ENCODE results near the gene COPB1.

COPB1 gene, protein sequence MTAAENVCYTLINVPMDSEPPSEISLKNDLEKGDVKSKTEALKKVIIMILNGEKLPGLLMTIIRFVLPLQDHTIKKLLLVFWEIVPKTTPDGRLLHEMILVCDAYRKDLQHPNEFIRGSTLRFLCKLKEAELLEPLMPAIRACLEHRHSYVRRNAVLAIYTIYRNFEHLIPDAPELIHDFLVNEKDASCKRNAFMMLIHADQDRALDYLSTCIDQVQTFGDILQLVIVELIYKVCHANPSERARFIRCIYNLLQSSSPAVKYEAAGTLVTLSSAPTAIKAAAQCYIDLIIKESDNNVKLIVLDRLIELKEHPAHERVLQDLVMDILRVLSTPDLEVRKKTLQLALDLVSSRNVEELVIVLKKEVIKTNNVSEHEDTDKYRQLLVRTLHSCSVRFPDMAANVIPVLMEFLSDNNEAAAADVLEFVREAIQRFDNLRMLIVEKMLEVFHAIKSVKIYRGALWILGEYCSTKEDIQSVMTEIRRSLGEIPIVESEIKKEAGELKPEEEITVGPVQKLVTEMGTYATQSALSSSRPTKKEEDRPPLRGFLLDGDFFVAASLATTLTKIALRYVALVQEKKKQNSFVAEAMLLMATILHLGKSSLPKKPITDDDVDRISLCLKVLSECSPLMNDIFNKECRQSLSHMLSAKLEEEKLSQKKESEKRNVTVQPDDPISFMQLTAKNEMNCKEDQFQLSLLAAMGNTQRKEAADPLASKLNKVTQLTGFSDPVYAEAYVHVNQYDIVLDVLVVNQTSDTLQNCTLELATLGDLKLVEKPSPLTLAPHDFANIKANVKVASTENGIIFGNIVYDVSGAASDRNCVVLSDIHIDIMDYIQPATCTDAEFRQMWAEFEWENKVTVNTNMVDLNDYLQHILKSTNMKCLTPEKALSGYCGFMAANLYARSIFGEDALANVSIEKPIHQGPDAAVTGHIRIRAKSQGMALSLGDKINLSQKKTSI

GRCh38 chr11:14499560-14500180, at the start of gene COPB1:
Gene COPB1, minus strand, starts transcription at chr11:14499811. Its CDS starts 883 bp downstream, at chr11:14498928.
- H4K20me1 ChIP-seq (ENCODE audit: low read depth, low read length) = peaks cover 12% of the 10 kb centered on the region
- peaks cover 42% of the 10 kb centered on the region for H3K79me2 ChIP-seq (ENCODE audit: insufficient read depth, low read length)
- H3K36me3 ChIP-seq (ENCODE audit: low read length) = peaks cover 39% of the 10 kb centered on the region
- no peaks in the 10 kb centered on the region for H3K9me3 ChIP-seq (ENCODE audit: insufficient read depth, low read length)
- peak within 1 kb of the TSS; percentile 97 for H2AFZ ChIP-seq (ENCODE audit: low read depth, low read length, severe bottlenecking)
- H3K9me2 ChIP-seq (replicated peaks; ENCODE audit: insufficient read depth, low read length) = no peaks in the 10 kb centered on the region
- no peaks in the 10 kb centered on the region for H3K27me3 ChIP-seq (ENCODE audit: low read length)
- TF ChIP-seq EZH2phosphoT487 (conservative IDR thresholded peaks at IDR 0.05; ENCODE audit: low read length) = no peak
- TF ChIP-seq, protein P1, sequence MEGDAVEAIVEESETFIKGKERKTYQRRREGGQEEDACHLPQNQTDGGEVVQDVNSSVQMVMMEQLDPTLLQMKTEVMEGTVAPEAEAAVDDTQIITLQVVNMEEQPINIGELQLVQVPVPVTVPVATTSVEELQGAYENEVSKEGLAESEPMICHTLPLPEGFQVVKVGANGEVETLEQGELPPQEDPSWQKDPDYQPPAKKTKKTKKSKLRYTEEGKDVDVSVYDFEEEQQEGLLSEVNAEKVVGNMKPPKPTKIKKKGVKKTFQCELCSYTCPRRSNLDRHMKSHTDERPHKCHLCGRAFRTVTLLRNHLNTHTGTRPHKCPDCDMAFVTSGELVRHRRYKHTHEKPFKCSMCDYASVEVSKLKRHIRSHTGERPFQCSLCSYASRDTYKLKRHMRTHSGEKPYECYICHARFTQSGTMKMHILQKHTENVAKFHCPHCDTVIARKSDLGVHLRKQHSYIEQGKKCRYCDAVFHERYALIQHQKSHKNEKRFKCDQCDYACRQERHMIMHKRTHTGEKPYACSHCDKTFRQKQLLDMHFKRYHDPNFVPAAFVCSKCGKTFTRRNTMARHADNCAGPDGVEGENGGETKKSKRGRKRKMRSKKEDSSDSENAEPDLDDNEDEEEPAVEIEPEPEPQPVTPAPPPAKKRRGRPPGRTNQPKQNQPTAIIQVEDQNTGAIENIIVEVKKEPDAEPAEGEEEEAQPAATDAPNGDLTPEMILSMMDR (IDR thresholded peaks at IDR 0.05; ENCODE audit: insufficient read depth, low read length, poor library complexity, severe bottlenecking) = no peak
- H3K4me2 ChIP-seq (ENCODE audit: low read depth, low read length, poor library complexity, severe bottlenecking) = peak within 1 kb of the TSS; percentile 98
- peak within 1 kb of the TSS; percentile 68 for H3K9ac ChIP-seq (ENCODE audit: low read length)
- H3K4me3 ChIP-seq (ENCODE audit: insufficient read depth, low read length, poor library complexity, severe bottlenecking) = peak within 1 kb of the TSS; percentile 78
- peak within 1 kb of the TSS; percentile 68 for H3K27ac ChIP-seq (ENCODE audit: low read depth, low read length)
- peaks cover 35% of the 10 kb centered on the region for H3F3A ChIP-seq (ENCODE audit: insufficient read depth)

- Histone ChIP-seq H3K79me2 (ENCODE audit: insufficient read depth, low read length) (no peaks in the 10 kb centered on the region), H3K4me3 (ENCODE audit: insufficient read depth, low read length, poor library complexity, severe bottlenecking) (no peak overlapping the region), H3K9me2 (replicated peaks; ENCODE audit: insufficient read depth, low read length) (no peaks in the 10 kb centered on the region)
These were observed 47.8 kb upstream of the COPB1 start for GRCh38 chr11:14547440-14547839.

DNA sequence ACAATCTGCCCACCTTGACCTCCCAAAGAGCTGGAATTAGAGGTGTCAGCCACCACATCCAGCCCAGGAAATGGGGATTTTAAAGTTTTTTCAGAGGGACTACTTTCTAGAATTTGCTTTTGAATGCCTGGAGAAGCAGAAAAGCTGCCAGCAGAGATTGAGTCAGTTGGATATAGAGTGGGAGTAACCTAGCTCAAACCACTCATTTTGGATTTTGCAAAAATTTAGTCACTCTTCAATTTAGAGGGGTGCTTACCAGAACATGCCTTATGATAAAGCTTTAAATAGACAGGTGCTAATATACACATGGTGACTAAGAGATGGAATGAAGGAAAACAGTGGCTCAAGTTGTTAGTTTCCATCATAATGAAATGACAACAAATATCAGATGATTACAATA, 47.1 kb upstream of the COPB1 start:
- no peak overlapping the region for H2AFZ ChIP-seq (ENCODE audit: low read depth, low read length, severe bottlenecking)
- no peaks in the 10 kb centered on the region for H3K36me3 ChIP-seq (ENCODE audit: low read length)
- TF ChIP-seq EZH2phosphoT487 (conservative IDR thresholded peaks at IDR 0.05; ENCODE audit: low read length) = no peak
- TF ChIP-seq, protein P1 (IDR thresholded peaks at IDR 0.05; ENCODE audit: insufficient read depth, low read length, poor library complexity, severe bottlenecking) = no peak
- H4K20me1 ChIP-seq (ENCODE audit: low read depth, low read length) = no peaks in the 10 kb centered on the region
- H3F3A ChIP-seq (ENCODE audit: insufficient read depth) = no peaks in the 10 kb centered on the region
- no peak overlapping the region for H3K27ac ChIP-seq (ENCODE audit: low read depth, low read length)
- H3K9me2 ChIP-seq (replicated peaks; ENCODE audit: insufficient read depth, low read length) = no peaks in the 10 kb centered on the region
- H3K9ac ChIP-seq (ENCODE audit: low read length) = no peak overlapping the region
- no peak overlapping the region for H3K4me2 ChIP-seq (ENCODE audit: low read depth, low read length, poor library complexity, severe bottlenecking)
- H3K9me3 ChIP-seq (ENCODE audit: insufficient read depth, low read length) = no peaks in the 10 kb centered on the region
- H3K27me3 ChIP-seq (ENCODE audit: low read length) = no peaks in the 10 kb centered on the region
- no peaks in the 10 kb centered on the region for H3K79me2 ChIP-seq (ENCODE audit: insufficient read depth, low read length)
- H3K4me3 ChIP-seq (ENCODE audit: insufficient read depth, low read length, poor library complexity, severe bottlenecking) = no peak overlapping the region

More at GRCh38 chr11:14547440-14547839, 47.8 kb upstream of the COPB1 start:
- Histone ChIP-seq H4K20me1 (ENCODE audit: low read depth, low read length) (no peaks in the 10 kb centered on the region), H3K9ac (ENCODE audit: low read length) (no peak overlapping the region), H2AFZ (ENCODE audit: low read depth, low read length, severe bottlenecking) (no peak overlapping the region), H3K27me3 (ENCODE audit: low read length) (no peaks in the 10 kb centered on the region), H3K4me2 (ENCODE audit: low read depth, low read length, poor library complexity, severe bottlenecking) (no peak overlapping the region), H3K27ac (ENCODE audit: low read depth, low read length) (no peak overlapping the region), H3K36me3 (ENCODE audit: low read length) (no peaks in the 10 kb centered on the region), H3F3A (ENCODE audit: insufficient read depth) (no peaks in the 10 kb centered on the region), H3K9me3 (ENCODE audit: insufficient read depth, low read length) (no peaks in the 10 kb centered on the region)
- TF ChIP-seq EZH2phosphoT487 (conservative IDR thresholded peaks at IDR 0.05; ENCODE audit: low read length) = no peak
- TF ChIP-seq, protein P1 (IDR thresholded peaks at IDR 0.05; ENCODE audit: insufficient read depth, low read length, poor library complexity, severe bottlenecking) = no peak
